ENCODE measurements around the gene DCAF7. TPM values are rescaled to one million over a fixed set of nuclear protein-coding genes. Genes with fewer than 3 reads are reported as not detected.
A peak's percentile ranks its signal among the peaks of the same experiment; 100 is the strongest.

DCAF7 gene
- 47.5 and 51.5 TPM in 2 replicates for polyA plus RNA-seq (2013)

- WGBS (ENCODE audit: extremely low coverage, insufficient coverage, insufficient read length), result no CpG with 5 or more reads among the region's 72 CpGs
- H2BK5ac ChIP-seq (ENCODE audit: low read depth, low read length, poor library complexity), result peak within 1 kb of the TSS; percentile 71
- peak within 1 kb of the TSS; percentile 98 for H4K8ac ChIP-seq (ENCODE audit: low read depth, low read length)
- H3K79me2 ChIP-seq (ENCODE audit: control insufficient read depth, insufficient read depth, low read length, poor library complexity), result peaks cover 10% of the 10 kb centered on the region
- peak within 1 kb of the TSS; percentile 83 for H4K12ac ChIP-seq (ENCODE audit: low read depth, low read length)
- H3K36me3 ChIP-seq (ENCODE audit: control insufficient read depth in 1 of 2, insufficient read depth in 2 of 2, low read length in 2 of 2), result peaks cover 0 to 2% of the 10 kb centered on the region in 2 experiments
- peaks cover 4 to 5% of the 10 kb centered on the region in 2 experiments for H3K4me1 ChIP-seq (ENCODE audit: control insufficient read depth in 1 of 2, insufficient read depth in 2 of 2, low read length in 2 of 2)
- no peaks in the 10 kb centered on the region for H3K27me3 ChIP-seq (ENCODE audit: insufficient read depth, low read length)
- peak within 1 kb of the TSS; percentile 96 for H2AFZ ChIP-seq (ENCODE audit: insufficient read depth, low read length, poor library complexity)
- peak; percentile 100 for DNase-seq
- peak within 1 kb of the TSS; percentile 97 for H3K4me3 ChIP-seq (ENCODE audit: low read depth, low read length)
- H3K23ac ChIP-seq (ENCODE audit: low read length), result no peak within 1 kb of the TSS
- peak within 1 kb of the TSS; percentile 94 for H3K18ac ChIP-seq (ENCODE audit: low read length)
- H2AK5ac ChIP-seq (ENCODE audit: low read length), result peak within 1 kb of the TSS; percentile 81
- H4K91ac ChIP-seq (ENCODE audit: low read depth, low read length), result peak within 1 kb of the TSS; percentile 88
- H3K9me3 ChIP-seq (ENCODE audit: insufficient read depth, low read depth, low read length), result no peaks in the 10 kb centered on the region
- peak within 1 kb of the TSS; percentile 92 for H3K14ac ChIP-seq (ENCODE audit: low read length)
- H2BK12ac ChIP-seq (ENCODE audit: low read length), result no peak within 1 kb of the TSS
- peak within 1 kb of the TSS; percentile 67 for H2BK120ac ChIP-seq (ENCODE audit: insufficient read depth, low read length, poor library complexity)
- peak within 1 kb of the TSS; percentile 66 for H3K27ac ChIP-seq (ENCODE audit: low read depth, low read length)
- H3K79me1 ChIP-seq (ENCODE audit: low read length), result peaks cover 8% of the 10 kb centered on the region
- H3K4ac ChIP-seq (ENCODE audit: low read depth, low read length), result peak within 1 kb of the TSS; percentile 85
- H3K4me2 ChIP-seq (ENCODE audit: low read length), result peak within 1 kb of the TSS; percentile 98
- H3K9ac ChIP-seq (ENCODE audit: low read length), result peak within 1 kb of the TSS; percentile 89
Measured at GRCh38 chr17:63549946-63550816, at the start of gene DCAF7. Gene DCAF7, plus strand, starts transcription at chr17:63550477. Its CDS starts 201 bp downstream, at chr17:63550678.

GRCh38 chr17:63500543-63501390, 49.5 kb upstream of the DCAF7 start:
- Histone ChIP-seq H4K12ac (ENCODE audit: low read depth, low read length) (no peak overlapping the region), H3K79me1 (ENCODE audit: low read length) (no peaks in the 10 kb centered on the region), H4K8ac (ENCODE audit: low read depth, low read length) (no peak overlapping the region), H2BK120ac (ENCODE audit: insufficient read depth, low read length, poor library complexity) (no peak overlapping the region), H2AFZ (ENCODE audit: insufficient read depth, low read length, poor library complexity) (no peak overlapping the region), H3K14ac (ENCODE audit: low read length) (no peak overlapping the region), H3K18ac (ENCODE audit: low read length) (no peak overlapping the region), H3K4ac (ENCODE audit: low read depth, low read length) (no peak overlapping the region), H3K9ac (ENCODE audit: low read length) (no peak overlapping the region), H3K4me3 (ENCODE audit: low read depth, low read length) (no peak overlapping the region), H2AK5ac (ENCODE audit: low read length) (no peak overlapping the region), H2BK5ac (ENCODE audit: low read depth, low read length, poor library complexity) (no peak overlapping the region), H3K4me2 (ENCODE audit: low read length) (no peak overlapping the region), H3K23ac (ENCODE audit: low read length) (no peak overlapping the region), H3K4me1 (ENCODE audit: control insufficient read depth in 1 of 2, insufficient read depth in 2 of 2, low read length in 2 of 2) (no peaks in the 10 kb centered on the region), H3K27ac (ENCODE audit: low read depth, low read length) (no peak overlapping the region), H4K91ac (ENCODE audit: low read depth, low read length) (no peak overlapping the region), H3K27me3 (ENCODE audit: insufficient read depth, low read length) (no peaks in the 10 kb centered on the region), H2BK12ac (ENCODE audit: low read length) (no peak overlapping the region), H3K79me2 (ENCODE audit: control insufficient read depth, insufficient read depth, low read length, poor library complexity) (no peaks in the 10 kb centered on the region), H3K9me3 (ENCODE audit: insufficient read depth, low read depth, low read length) (peaks cover 2% of the 10 kb centered on the region), H3K36me3 (ENCODE audit: control insufficient read depth in 1 of 2, insufficient read depth in 2 of 2, low read length in 2 of 2) (no peaks in the 10 kb centered on the region)
- DNase-seq, result no peak
- 100% methylated on average over 4 of the region's 14 CpGs for WGBS (ENCODE audit: extremely low coverage, insufficient coverage, insufficient read length)

DNA sequence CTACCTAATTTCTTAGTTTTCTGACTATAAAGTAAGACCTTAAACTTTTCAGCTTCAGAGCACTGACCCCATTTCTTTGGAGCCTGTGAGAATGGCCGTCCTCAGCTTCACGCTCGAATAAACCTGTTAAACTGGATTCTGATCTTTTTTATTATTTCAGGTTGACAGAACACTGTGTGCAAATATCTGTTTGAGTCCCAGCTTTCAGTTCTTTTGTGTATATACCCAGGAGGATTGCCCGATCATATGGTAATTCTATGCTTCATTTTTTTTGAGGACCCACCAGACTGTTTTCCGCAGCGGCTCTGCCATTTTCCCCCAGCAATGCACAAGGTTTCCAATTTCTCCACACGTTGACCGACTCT, 47.0 kb upstream of the DCAF7 start:
- no peaks in the 10 kb centered on the region for H3K36me3 ChIP-seq (ENCODE audit: control insufficient read depth in 1 of 2, insufficient read depth in 2 of 2, low read length in 2 of 2)
- H2BK5ac ChIP-seq (ENCODE audit: low read depth, low read length, poor library complexity), result no peak overlapping the region
- H3K4me3 ChIP-seq (ENCODE audit: low read depth, low read length), result no peak overlapping the region
- no peak overlapping the region for H3K9ac ChIP-seq (ENCODE audit: low read length)
- no peak overlapping the region for H4K12ac ChIP-seq (ENCODE audit: low read depth, low read length)
- no peak overlapping the region for H3K23ac ChIP-seq (ENCODE audit: low read length)
- H3K27ac ChIP-seq (ENCODE audit: low read depth, low read length), result no peak overlapping the region
- H2BK120ac ChIP-seq (ENCODE audit: insufficient read depth, low read length, poor library complexity), result no peak overlapping the region
- no peaks in the 10 kb centered on the region for H3K79me1 ChIP-seq (ENCODE audit: low read length)
- peaks cover 10% of the 10 kb centered on the region for H3K9me3 ChIP-seq (ENCODE audit: insufficient read depth, low read depth, low read length)
- H3K14ac ChIP-seq (ENCODE audit: low read length), result no peak overlapping the region
- H3K4ac ChIP-seq (ENCODE audit: low read depth, low read length), result no peak overlapping the region
- WGBS (ENCODE audit: extremely low coverage, insufficient coverage, insufficient read length), result no CpG with 5 or more reads among the region's 8 CpGs
- H3K4me1 ChIP-seq (ENCODE audit: control insufficient read depth in 1 of 2, insufficient read depth in 2 of 2, low read length in 2 of 2), result no peaks in the 10 kb centered on the region
- no peak overlapping the region for H2BK12ac ChIP-seq (ENCODE audit: low read length)
- no peak overlapping the region for H4K91ac ChIP-seq (ENCODE audit: low read depth, low read length)
- DNase-seq, result no peak
- no peak overlapping the region for H3K18ac ChIP-seq (ENCODE audit: low read length)
- no peak overlapping the region for H3K4me2 ChIP-seq (ENCODE audit: low read length)
- no peaks in the 10 kb centered on the region for H3K27me3 ChIP-seq (ENCODE audit: insufficient read depth, low read length)
- H3K79me2 ChIP-seq (ENCODE audit: control insufficient read depth, insufficient read depth, low read length, poor library complexity), result no peaks in the 10 kb centered on the region
- H2AFZ ChIP-seq (ENCODE audit: insufficient read depth, low read length, poor library complexity), result no peak overlapping the region
- no peak overlapping the region for H2AK5ac ChIP-seq (ENCODE audit: low read length)
- no peak overlapping the region for H4K8ac ChIP-seq (ENCODE audit: low read depth, low read length)

DNA sequence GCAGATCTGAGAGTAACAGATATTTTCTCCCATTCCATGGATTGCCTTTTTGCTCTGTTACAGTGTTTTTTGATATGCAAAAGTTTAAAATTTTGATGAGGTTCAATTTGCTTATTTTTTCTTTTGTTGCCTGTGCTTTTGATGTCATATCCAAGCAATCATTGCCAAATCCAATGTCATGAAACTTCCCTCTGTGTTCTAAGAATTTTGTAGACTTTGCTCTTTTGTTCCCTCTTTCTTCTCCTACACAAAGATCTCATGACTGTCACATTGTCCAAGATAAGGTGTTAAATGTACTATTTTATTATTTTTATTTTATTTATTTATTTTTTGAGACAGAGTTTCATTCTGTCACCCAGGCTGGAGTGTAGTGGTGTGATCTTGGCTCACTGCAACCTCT, 46.0 kb upstream of the DCAF7 start:
- no peak overlapping the region for H3K14ac ChIP-seq (ENCODE audit: low read length)
- no peak overlapping the region for H3K4me2 ChIP-seq (ENCODE audit: low read length)

More for the DNA sequence above, 46.0 kb upstream of the DCAF7 start:
- DNase-seq, result no peak
- no peaks in the 10 kb centered on the region for H3K79me2 ChIP-seq (ENCODE audit: control insufficient read depth, insufficient read depth, low read length, poor library complexity)
- H2BK120ac ChIP-seq (ENCODE audit: insufficient read depth, low read length, poor library complexity), result no peak overlapping the region
- H4K8ac ChIP-seq (ENCODE audit: low read depth, low read length), result no peak overlapping the region
- H3K4ac ChIP-seq (ENCODE audit: low read depth, low read length), result no peak overlapping the region
- no peak overlapping the region for H2BK12ac ChIP-seq (ENCODE audit: low read length)
- H4K12ac ChIP-seq (ENCODE audit: low read depth, low read length), result no peak overlapping the region
- no peaks in the 10 kb centered on the region for H3K27me3 ChIP-seq (ENCODE audit: insufficient read depth, low read length)
- H3K4me1 ChIP-seq (ENCODE audit: control insufficient read depth in 1 of 2, insufficient read depth in 2 of 2, low read length in 2 of 2), result no peaks in the 10 kb centered on the region
- no peak overlapping the region for H2AK5ac ChIP-seq (ENCODE audit: low read length)
- H3K36me3 ChIP-seq (ENCODE audit: control insufficient read depth in 1 of 2, insufficient read depth in 2 of 2, low read length in 2 of 2), result no peaks in the 10 kb centered on the region
- H2AFZ ChIP-seq (ENCODE audit: insufficient read depth, low read length, poor library complexity), result no peak overlapping the region
- H3K18ac ChIP-seq (ENCODE audit: low read length), result no peak overlapping the region
- H3K4me3 ChIP-seq (ENCODE audit: low read depth, low read length), result no peak overlapping the region
- no peak overlapping the region for H3K23ac ChIP-seq (ENCODE audit: low read length)
- peaks cover 10% of the 10 kb centered on the region for H3K9me3 ChIP-seq (ENCODE audit: insufficient read depth, low read depth, low read length)
- no peak overlapping the region for H4K91ac ChIP-seq (ENCODE audit: low read depth, low read length)
- H3K9ac ChIP-seq (ENCODE audit: low read length), result no peak overlapping the region
- H3K27ac ChIP-seq (ENCODE audit: low read depth, low read length), result no peak overlapping the region
- H3K79me1 ChIP-seq (ENCODE audit: low read length), result no peaks in the 10 kb centered on the region
- H2BK5ac ChIP-seq (ENCODE audit: low read depth, low read length, poor library complexity), result no peak overlapping the region
